ENCODE results near the gene KLHL25. TPM values are rescaled to one million over a fixed set of nuclear protein-coding genes. Genes with fewer than 3 reads are reported as not detected.

KLHL25 gene
- total RNA-seq, 1 donor from 2014 or later: 19.3 TPM

DNA sequence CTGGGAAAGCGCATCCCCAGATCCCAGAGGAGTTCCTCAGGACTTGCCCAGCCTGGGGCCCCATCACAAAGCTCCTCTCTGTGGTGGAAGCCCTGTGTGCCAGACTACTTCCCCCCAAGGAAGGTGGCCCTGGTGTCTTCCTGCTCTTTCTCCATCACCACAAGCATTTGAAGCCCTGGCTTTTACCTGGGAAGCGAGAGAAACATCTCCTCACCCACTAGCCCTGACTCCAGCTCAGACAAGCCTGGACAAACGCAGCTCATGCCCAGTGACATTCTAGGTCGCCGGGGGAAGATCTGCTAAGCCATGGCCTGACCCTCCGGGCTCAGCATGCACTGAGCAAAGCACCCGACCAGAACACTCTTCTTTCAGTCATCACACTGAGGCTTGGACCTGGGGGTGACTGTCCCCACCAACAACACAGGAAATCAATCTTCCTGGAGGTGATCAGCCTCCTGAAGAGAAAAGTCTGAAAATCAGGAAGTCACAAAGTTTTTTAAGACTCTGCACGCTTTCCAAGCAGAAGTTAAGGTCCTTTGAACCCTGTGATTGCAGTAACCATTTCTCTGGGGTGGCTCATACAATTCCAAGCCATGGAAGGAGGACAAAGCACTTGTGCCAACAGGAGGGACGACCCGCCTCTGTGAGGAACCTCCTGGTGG lies 40.8 kb downstream of the KLHL25 start:
- Mint-ChIP-seq H3K36me3 (ENCODE audit: low read depth) (peaks cover 7% of the 10 kb centered on the region), H3K27ac (ENCODE audit: unreplicated experiment) (peak overlapping the region; percentile 35), H3K4me1 (peaks cover 54% of the 10 kb centered on the region), H3K27me3 (ENCODE audit: low read depth) (peaks cover 8% of the 10 kb centered on the region), H3K4me3 (no peak overlapping the region), H3K9me3 (no peaks in the 10 kb centered on the region)
- no peak for DNase-seq (ENCODE audit: low read depth, low spot score)
- TF ChIP-seq, protein P1, sequence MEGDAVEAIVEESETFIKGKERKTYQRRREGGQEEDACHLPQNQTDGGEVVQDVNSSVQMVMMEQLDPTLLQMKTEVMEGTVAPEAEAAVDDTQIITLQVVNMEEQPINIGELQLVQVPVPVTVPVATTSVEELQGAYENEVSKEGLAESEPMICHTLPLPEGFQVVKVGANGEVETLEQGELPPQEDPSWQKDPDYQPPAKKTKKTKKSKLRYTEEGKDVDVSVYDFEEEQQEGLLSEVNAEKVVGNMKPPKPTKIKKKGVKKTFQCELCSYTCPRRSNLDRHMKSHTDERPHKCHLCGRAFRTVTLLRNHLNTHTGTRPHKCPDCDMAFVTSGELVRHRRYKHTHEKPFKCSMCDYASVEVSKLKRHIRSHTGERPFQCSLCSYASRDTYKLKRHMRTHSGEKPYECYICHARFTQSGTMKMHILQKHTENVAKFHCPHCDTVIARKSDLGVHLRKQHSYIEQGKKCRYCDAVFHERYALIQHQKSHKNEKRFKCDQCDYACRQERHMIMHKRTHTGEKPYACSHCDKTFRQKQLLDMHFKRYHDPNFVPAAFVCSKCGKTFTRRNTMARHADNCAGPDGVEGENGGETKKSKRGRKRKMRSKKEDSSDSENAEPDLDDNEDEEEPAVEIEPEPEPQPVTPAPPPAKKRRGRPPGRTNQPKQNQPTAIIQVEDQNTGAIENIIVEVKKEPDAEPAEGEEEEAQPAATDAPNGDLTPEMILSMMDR (conservative IDR thresholded peaks at IDR 0.05): no peak

DNA sequence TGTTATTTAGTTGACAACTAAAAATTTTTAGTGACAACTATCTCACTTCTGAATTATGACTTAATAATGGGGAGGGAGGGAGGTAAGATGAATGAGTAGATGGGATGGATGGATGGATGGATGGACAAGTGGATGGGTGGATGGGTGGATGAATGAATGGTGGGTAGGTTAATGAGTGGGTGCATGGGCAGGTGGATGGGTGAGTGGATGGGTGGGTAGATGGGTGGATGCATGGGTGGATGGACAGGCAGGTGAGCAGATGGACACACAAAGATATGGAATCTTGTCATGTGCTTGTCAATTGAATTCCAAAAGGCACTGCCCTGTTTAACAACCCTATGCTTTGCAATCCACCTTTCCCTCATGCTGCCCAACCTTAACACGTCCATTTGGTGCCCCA lies 41.5 kb downstream of the KLHL25 start:
- H3K9me3 Mint-ChIP-seq: no peaks in the 10 kb centered on the region
- no peak overlapping the region for H3K4me3 Mint-ChIP-seq
- H3K27ac Mint-ChIP-seq (ENCODE audit: unreplicated experiment): no peak overlapping the region
- H3K4me1 Mint-ChIP-seq: peaks cover 60% of the 10 kb centered on the region
- H3K36me3 Mint-ChIP-seq (ENCODE audit: low read depth): peaks cover 7% of the 10 kb centered on the region
- H3K27me3 Mint-ChIP-seq (ENCODE audit: low read depth): peaks cover 8% of the 10 kb centered on the region
- no peak for DNase-seq (ENCODE audit: low read depth, low spot score)
- TF ChIP-seq, protein P1 (conservative IDR thresholded peaks at IDR 0.05): no peak

GRCh38 chr15:85752491-85752961 lies 42.2 kb downstream of the KLHL25 start:
- Mint-ChIP-seq H3K9me3 (no peaks in the 10 kb centered on the region), H3K36me3 (ENCODE audit: low read depth) (peaks cover 11% of the 10 kb centered on the region), H3K4me3 (peak overlapping the region; percentile 72), H3K27ac (ENCODE audit: unreplicated experiment) (peak overlapping the region; percentile 96), H3K27me3 (ENCODE audit: low read depth) (peaks cover 8% of the 10 kb centered on the region), H3K4me1 (peaks cover 66% of the 10 kb centered on the region)
- TF ChIP-seq, protein P1 (conservative IDR thresholded peaks at IDR 0.05): no peak
- no peak for DNase-seq (ENCODE audit: low read depth, low spot score)

DNA sequence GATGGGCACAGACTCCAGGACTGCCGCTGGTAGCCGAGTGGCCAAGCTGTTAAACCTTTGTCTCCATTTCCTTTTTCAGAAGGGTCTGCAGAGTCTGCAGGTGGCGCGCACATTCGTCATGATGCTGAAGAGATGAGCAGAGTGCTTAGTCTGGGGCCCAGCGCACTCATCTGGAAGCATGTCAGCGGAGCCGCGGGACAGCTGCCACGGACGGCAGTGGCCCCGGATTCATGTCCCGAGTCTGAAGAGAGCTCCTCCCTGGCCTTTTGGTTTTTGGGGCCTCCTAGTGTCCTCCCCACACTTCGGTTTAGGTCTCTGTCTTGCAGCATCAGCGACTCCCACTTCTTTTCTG lies 42.6 kb downstream of the KLHL25 start:
- peak overlapping the region; percentile 96 for H3K27ac Mint-ChIP-seq (ENCODE audit: unreplicated experiment)
- TF ChIP-seq, protein P1 (conservative IDR thresholded peaks at IDR 0.05): no peak
- peak; percentile 21 for DNase-seq (ENCODE audit: low read depth, low spot score)

GRCh38 chr15:85751291-85752123 lies 43.2 kb downstream of the KLHL25 start:
- peaks cover 8% of the 10 kb centered on the region for H3K27me3 Mint-ChIP-seq (ENCODE audit: low read depth)
- H3K27ac Mint-ChIP-seq (ENCODE audit: unreplicated experiment): peak overlapping the region; percentile 98
- H3K36me3 Mint-ChIP-seq (ENCODE audit: low read depth): peaks cover 20% of the 10 kb centered on the region
- DNase-seq (ENCODE audit: low read depth, low spot score): peak; percentile 57
- peaks cover 75% of the 10 kb centered on the region for H3K4me1 Mint-ChIP-seq
- TF ChIP-seq, protein P1 (conservative IDR thresholded peaks at IDR 0.05): no peak
- H3K4me3 Mint-ChIP-seq: peak overlapping the region; percentile 88
- no peaks in the 10 kb centered on the region for H3K9me3 Mint-ChIP-seq

More for the DNA sequence above, 42.6 kb downstream of the KLHL25 start:
- Mint-ChIP-seq H3K27me3 (ENCODE audit: low read depth) (peaks cover 8% of the 10 kb centered on the region), H3K36me3 (ENCODE audit: low read depth) (peaks cover 14% of the 10 kb centered on the region), H3K9me3 (no peaks in the 10 kb centered on the region), H3K4me1 (peaks cover 69% of the 10 kb centered on the region), H3K4me3 (peak overlapping the region; percentile 88)
